ENCODE data around the gene UBE2QL1.

GRCh38 chr5:6466975-6467567 is 18.4 kb downstream of the UBE2QL1 start:
- TF ChIP-seq POLR2AphosphoS5 (IDR thresholded peaks at IDR 0.05; ENCODE audit: low read depth, low read length) (no peak), TAF1 (IDR thresholded peaks at IDR 0.05; ENCODE audit: borderline replicate concordance, low read depth, low read length) (no peak)
